ENCODE data around the gene CFAP299.

CFAP299 gene

DNA sequence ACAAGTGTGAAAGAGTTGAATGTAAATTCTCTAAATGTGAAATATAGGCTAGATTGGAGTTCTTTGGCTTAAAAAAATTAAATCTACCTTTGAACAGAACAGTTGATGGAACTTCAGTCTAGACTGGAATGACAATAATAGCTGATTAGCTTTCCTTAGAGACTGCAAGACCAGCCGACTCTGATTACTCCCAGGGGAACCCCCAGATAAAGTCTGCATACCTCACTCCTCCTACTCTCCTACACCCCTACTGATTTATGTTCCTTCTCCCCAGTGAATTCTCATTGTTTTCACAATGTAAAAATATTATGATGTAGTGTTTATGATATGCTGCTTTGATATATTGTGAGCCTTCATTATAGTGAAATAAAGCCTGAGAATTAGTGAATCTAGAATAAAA lies 241.3 kb downstream of the CFAP299 start:
- H3K9me3 ChIP-seq (replicated peaks in 1 of 11), result peaks cover 0 to 41% (median 17%) of the 10 kb centered on the region in 11 experiments; a peak in 16 of 22 replicates

DNA sequence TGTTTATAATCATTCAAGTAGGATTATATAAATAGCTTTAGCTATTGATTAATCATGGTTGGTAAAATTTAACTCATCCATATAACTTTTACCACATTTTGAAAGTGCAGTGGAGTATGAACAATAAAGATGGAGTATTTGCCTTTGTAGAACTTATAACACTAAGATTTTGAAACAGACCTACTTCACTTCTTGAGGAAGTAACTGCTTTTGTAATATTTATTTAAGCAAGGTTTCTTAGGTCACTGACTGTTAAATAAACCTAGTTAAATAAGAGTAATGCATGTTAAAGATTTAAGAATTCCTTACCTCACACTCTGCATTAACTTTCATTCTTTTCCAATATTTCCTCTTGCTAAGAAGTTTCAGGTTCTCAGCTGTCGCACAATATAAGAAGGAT lies 242.5 kb downstream of the CFAP299 start:
- no peak for TF ChIP-seq Cebpa-rat (IDR thresholded peaks at IDR 0.05)
- Histone ChIP-seq H3K4me1 (peaks cover 0 to 57% (median 22%) of the 10 kb centered on the region in 10 experiments; a peak in 13 of 20 replicates), H3K4me2 (peak overlapping the region in 1 of 11 experiments; percentile 13; a peak in 1 of 22 replicates), H3K4me3 (no peak overlapping the region), H3K27ac (no peak overlapping the region), H3K9me3 (replicated peaks in 1 of 11) (peaks cover 0 to 31% (median 10%) of the 10 kb centered on the region in 11 experiments; a peak in 16 of 22 replicates), H4K20me1 (no peaks in the 10 kb centered on the region), H3K27me3 (no peaks in the 10 kb centered on the region), H3K9ac (no peak overlapping the region), H3K36me3 (no peaks in the 10 kb centered on the region)

More for the DNA sequence above, 241.3 kb downstream of the CFAP299 start:
- peaks cover 0 to 45% (median 15%) of the 10 kb centered on the region in 10 experiments; a peak in 13 of 20 replicates for H3K4me1 ChIP-seq
- TF ChIP-seq Cebpa-rat (IDR thresholded peaks at IDR 0.05), result no peak
- peak overlapping the region in 5 of 11 experiments; percentile 14 to 57 (median 35); a peak in 7 of 22 replicates for H3K4me2 ChIP-seq
- H4K20me1 ChIP-seq, result no peaks in the 10 kb centered on the region
- no peaks in the 10 kb centered on the region for H3K36me3 ChIP-seq
- H3K9ac ChIP-seq, result no peak overlapping the region
- no peak overlapping the region for H3K27ac ChIP-seq
- no peaks in the 10 kb centered on the region for H3K27me3 ChIP-seq
- no peak overlapping the region for H3K4me3 ChIP-seq

DNA sequence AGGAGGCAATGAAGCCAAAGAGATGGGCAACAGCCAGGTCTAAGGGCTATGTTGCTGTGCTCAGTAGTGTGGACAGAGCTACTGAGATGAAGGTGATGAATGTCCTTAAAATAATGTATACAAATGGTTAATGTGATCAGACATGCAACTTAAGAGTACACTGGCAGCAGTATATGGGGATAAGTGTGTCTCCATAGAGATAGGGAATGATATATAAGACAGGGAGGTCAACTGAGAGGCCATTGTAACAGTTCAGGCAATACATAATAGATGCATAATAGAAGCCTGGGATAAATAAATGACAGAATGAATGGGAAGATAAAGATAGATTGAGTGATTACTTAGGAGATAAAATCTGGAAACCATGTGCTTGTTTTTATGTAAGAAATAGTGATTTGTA lies 250.0 kb downstream of the CFAP299 start:
- Histone ChIP-seq H3K4me3 (no peak overlapping the region), H3K4me1 (peaks cover 0 to 28% (median 12%) of the 10 kb centered on the region in 10 experiments; a peak in 12 of 20 replicates), H3K27ac (no peak overlapping the region), H3K9ac (no peak overlapping the region), H3K4me2 (no peak overlapping the region), H3K27me3 (no peaks in the 10 kb centered on the region), H3K9me3 (replicated peaks in 1 of 11) (peaks cover 0 to 23% (median 0%) of the 10 kb centered on the region in 11 experiments; a peak in 6 of 22 replicates), H3K36me3 (no peaks in the 10 kb centered on the region), H4K20me1 (no peaks in the 10 kb centered on the region)
- TF ChIP-seq Cebpa-rat (IDR thresholded peaks at IDR 0.05), result no peak

DNA sequence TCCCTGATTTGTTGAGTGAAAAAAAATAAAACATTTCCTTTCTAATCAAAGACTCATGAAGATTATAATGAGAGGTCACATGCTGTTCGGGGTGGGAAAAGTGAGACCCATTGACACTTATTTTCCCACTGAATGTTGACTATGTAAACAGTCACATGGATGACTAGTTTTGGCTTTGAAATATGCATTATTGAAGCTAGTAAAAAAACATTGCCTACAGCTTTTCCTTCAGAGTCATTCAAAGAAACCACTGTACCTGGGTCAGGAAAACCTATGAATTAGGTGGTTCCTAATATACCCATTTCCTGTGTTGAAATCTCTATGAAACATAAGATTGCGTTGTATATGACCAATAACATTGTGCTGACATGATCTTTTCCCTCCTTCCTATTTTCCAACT lies 251.2 kb downstream of the CFAP299 start:
- Histone ChIP-seq H3K4me3 (no peak overlapping the region), H3K36me3 (no peaks in the 10 kb centered on the region), H3K9ac (no peak overlapping the region), H4K20me1 (no peaks in the 10 kb centered on the region), H3K27ac (no peak overlapping the region), H3K27me3 (no peaks in the 10 kb centered on the region), H3K4me2 (no peak overlapping the region), H3K9me3 (replicated peaks in 1 of 11) (peaks cover 0 to 27% (median 0%) of the 10 kb centered on the region in 11 experiments; a peak in 6 of 22 replicates), H3K4me1 (peaks cover 0 to 18% (median 6%) of the 10 kb centered on the region in 10 experiments; a peak in 9 of 20 replicates)
- TF ChIP-seq Cebpa-rat (IDR thresholded peaks at IDR 0.05), result no peak

DNA sequence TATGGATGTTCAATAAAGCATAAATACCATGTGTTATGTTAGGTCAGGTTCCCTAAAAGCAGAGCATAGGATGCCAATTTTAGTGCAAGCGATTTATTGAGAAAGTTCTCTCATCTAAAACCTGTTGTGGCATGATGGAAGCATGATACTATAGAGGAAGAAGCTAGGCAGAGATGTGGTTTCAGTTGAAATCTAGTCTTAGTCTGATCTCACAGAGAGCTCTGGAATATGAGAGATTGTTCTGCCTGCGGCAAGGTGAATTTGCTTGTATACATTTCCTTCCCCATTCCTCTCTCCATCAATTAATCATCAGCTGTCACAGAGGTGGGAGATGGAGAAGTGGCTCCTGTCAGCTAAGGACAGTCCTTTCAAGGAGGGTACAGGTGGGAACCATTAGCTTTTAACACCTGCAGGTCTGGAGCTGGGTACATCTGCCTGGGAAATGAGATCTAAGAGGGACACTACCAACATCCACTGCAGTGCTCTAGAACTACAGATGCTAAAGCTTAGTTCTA lies 252.4 kb downstream of the CFAP299 start:
- no peak overlapping the region for H3K9ac ChIP-seq
- peaks cover 0 to 5% (median 0%) of the 10 kb centered on the region in 10 experiments; a peak in 4 of 20 replicates for H3K4me1 ChIP-seq
- H3K27me3 ChIP-seq, result no peaks in the 10 kb centered on the region
- H3K4me2 ChIP-seq, result no peak overlapping the region
- no peak overlapping the region for H3K4me3 ChIP-seq
- H3K27ac ChIP-seq, result no peak overlapping the region
- peaks cover 0 to 27% (median 0%) of the 10 kb centered on the region in 11 experiments; a peak in 6 of 22 replicates for H3K9me3 ChIP-seq (replicated peaks in 1 of 11)
- TF ChIP-seq Cebpa-rat (IDR thresholded peaks at IDR 0.05), result no peak
- H3K36me3 ChIP-seq, result no peaks in the 10 kb centered on the region
- H4K20me1 ChIP-seq, result no peaks in the 10 kb centered on the region

DNA sequence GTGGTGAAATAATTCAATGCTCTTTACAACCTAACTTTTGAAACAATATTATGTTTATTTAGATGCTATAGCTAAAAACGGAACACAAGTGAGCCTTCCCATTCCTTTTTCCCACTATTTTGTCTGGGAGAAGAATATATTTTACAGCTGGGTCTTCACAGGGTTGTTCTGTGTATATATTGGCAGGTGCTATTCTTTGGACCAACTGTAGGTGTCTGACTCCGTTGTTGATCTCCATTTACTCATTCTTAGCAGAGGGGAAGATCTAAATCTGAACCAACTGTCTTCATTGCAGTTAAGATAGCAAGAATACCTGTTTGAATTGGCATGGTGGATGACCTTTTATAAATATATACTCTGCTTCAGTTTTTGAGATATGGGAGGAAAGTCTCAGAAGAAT lies 257.4 kb downstream of the CFAP299 start:
- H3K4me2 ChIP-seq, result no peak overlapping the region
- no peaks in the 10 kb centered on the region for H4K20me1 ChIP-seq
- no peak overlapping the region for H3K27ac ChIP-seq
- H3K36me3 ChIP-seq, result no peaks in the 10 kb centered on the region
- H3K27me3 ChIP-seq, result no peaks in the 10 kb centered on the region
- no peaks in the 10 kb centered on the region; a peak in 1 of 20 replicates for H3K4me1 ChIP-seq
- TF ChIP-seq Cebpa-rat (IDR thresholded peaks at IDR 0.05), result no peak
- H3K9ac ChIP-seq, result no peak overlapping the region
- 0 out of 22 replicates have a peak, but pooled peaks cover 0 to 4% (median 0%) of the 10 kb centered on the region in 11 experiments for H3K9me3 ChIP-seq (replicated peaks in 1 of 11)
- H3K4me3 ChIP-seq, result no peak overlapping the region

DNA sequence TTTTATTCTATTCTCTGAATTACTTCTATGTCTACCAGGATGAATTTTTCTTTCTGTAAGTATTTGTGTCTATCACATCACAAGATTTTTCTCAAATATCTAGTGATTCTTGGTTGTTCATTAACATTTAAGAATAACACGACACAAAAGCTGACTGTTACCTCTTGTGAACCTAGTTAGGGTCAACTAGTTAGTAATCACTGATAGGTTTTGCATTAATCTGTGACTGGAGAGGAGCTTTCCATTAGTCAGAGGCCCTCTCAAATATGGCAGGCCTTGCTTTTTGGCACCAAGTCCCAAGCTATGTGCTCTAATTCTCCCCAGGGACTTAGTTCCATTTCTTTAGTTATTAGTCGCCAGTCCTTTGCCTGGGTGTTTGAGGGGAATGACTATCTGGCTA lies 259.2 kb downstream of the CFAP299 start:
- Histone ChIP-seq H3K4me1 (no peaks in the 10 kb centered on the region), H3K4me2 (no peak overlapping the region), H3K27ac (no peak overlapping the region), H3K9me3 (replicated peaks in 1 of 11) (0 out of 22 replicates have a peak, but pooled peaks cover 0 to 4% (median 0%) of the 10 kb centered on the region in 11 experiments), H4K20me1 (no peaks in the 10 kb centered on the region), H3K36me3 (no peaks in the 10 kb centered on the region), H3K4me3 (no peak overlapping the region), H3K9ac (no peak overlapping the region), H3K27me3 (no peaks in the 10 kb centered on the region)
- TF ChIP-seq Cebpa-rat (IDR thresholded peaks at IDR 0.05), result no peak

DNA sequence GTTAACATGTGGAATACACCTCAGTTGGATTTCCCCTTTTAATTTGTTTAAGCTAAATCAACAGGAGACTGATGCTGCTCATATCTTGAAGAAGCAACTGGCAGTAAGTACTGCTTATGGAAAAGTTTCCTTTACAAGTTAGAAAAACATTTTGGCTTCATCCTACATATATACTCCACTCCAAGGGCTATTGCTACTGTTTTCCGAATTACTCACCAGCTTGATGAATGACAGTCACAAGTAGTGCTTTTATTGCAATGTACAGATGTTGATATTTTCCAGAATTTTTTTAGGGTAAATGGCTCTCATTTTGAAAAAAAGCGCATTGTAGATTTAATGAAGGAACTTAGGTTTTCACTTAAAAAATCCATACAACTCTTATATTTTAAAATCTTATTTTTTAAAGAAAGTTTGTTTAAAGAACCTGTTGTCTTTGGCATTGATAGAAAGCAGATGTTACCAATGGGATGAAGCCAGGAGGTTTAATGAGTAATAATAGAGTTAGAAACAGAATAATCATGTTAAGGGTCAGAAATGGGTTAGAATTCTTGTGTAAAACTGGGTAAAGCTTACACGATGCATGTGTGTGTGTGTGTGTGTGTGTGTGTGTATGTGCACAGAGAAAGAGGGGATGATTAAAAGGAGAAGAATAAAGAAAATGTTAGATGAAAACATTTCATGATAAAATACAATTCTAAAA lies 272.9 kb downstream of the CFAP299 start:
- Histone ChIP-seq H3K27me3 (no peaks in the 10 kb centered on the region), H3K4me3 (no peak overlapping the region), H3K4me2 (no peak overlapping the region), H4K20me1 (no peaks in the 10 kb centered on the region), H3K9me3 (replicated peaks in 1 of 11) (peaks cover 0 to 5% (median 0%) of the 10 kb centered on the region in 11 experiments; a peak in 1 of 22 replicates), H3K9ac (no peak overlapping the region), H3K36me3 (no peaks in the 10 kb centered on the region), H3K27ac (no peak overlapping the region), H3K4me1 (peaks cover 8 to 28% (median 19%) of the 10 kb centered on the region in 10 experiments; a peak in 19 of 20 replicates)
- no peak for TF ChIP-seq Cebpa-rat (IDR thresholded peaks at IDR 0.05)

DNA sequence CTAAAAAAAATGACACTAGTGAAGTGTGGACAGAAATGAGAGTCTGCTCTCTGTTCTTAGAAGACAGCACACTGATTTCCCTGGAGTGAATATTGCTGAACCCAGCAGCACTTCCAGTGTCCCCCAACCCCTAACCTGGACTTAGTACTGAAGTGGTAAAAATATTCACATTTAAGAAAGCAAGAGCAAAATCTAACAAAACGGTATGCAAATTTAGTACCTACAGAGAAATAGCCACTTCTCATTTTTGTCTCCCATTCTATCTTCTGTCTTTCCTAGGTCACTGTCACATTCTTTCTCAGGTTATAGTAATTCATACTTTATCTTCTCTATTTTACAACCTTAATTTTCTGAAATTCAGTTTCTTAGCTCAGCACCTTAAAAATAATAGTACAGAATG lies 274.7 kb downstream of the CFAP299 start:
- no peak for TF ChIP-seq Cebpa-rat (IDR thresholded peaks at IDR 0.05)
- peaks cover 8 to 28% (median 19%) of the 10 kb centered on the region in 10 experiments; a peak in 19 of 20 replicates for H3K4me1 ChIP-seq
- H3K27me3 ChIP-seq, result no peaks in the 10 kb centered on the region
- H3K4me2 ChIP-seq, result peak overlapping the region in 7 of 11 experiments; percentile 46 to 72 (median 52); a peak in 9 of 22 replicates
- no peak overlapping the region for H3K27ac ChIP-seq
- H3K9ac ChIP-seq, result no peak overlapping the region
- peaks cover 0 to 5% (median 0%) of the 10 kb centered on the region in 11 experiments; a peak in 1 of 22 replicates for H3K9me3 ChIP-seq (replicated peaks in 1 of 11)
- H4K20me1 ChIP-seq, result no peaks in the 10 kb centered on the region
- no peak overlapping the region for H3K4me3 ChIP-seq
- H3K36me3 ChIP-seq, result no peaks in the 10 kb centered on the region

All from BLaER1 treated with 17β-estradiol and CSF1 and Interleukin-3, amounts not matched to agents 10 nM and 100 nM (cell line).